ENCODE data around the gene CAMSAP1. TPM values are rescaled to one million over a fixed set of nuclear protein-coding genes. Genes with fewer than 3 reads are reported as not detected.
A peak's percentile ranks its signal among the peaks of the same experiment; 100 is the strongest.

Gene CAMSAP1
- total and polyA plus RNA-seq, 2 of the 4 experiments (the other 2 are of a cell fraction), result 8.2 to 19.5 TPM

DNA sequence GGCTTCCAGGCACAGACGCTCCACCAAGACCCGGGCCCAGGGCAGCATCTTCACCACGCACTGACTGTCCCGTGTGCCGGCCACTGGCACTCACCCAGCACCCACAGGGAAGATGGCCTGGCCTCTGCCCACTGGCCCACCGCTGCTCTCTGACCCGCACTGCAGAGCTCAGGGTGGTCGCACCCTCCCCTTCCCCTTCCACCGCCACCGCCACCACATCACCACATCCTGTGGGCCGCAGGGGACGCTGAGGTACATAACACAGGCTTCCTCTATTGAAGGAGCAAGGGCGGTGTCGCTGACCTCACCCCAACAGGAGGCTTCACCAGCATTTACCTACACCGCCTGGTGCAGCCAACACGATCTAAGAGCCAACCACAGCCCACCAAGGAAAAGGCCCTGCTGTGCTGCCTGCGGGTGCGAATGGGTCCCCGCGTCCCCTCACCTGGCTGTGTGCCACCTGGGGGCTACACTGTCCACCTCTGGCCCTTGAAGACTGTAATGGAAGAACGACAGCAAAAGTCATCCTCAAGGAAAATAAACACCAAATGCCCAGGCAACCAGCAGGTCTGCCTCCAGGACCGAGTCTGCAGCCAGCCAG is 101.8 kb downstream of the CAMSAP1 start:
- Histone ChIP-seq H2AK5ac (ENCODE audit: low read depth, low read length) (no peak overlapping the region), H2BK120ac (ENCODE audit: low read depth, low read length) (no peak overlapping the region), H2BK5ac (ENCODE audit: low read depth, low read length, poor library complexity, severe bottlenecking) (no peak overlapping the region), H3K36me3 (ENCODE audit: control insufficient read depth, insufficient read depth, low read length) (peaks cover 7% of the 10 kb centered on the region), H3K4me3 (ENCODE audit: insufficient read depth, low read depth, low read length) (no peak overlapping the region), H3K4me1 (ENCODE audit: control insufficient read depth, insufficient read depth, low read length) (peaks cover 6% of the 10 kb centered on the region), H2BK15ac (ENCODE audit: low read depth, low read length) (no peak overlapping the region), H3K4me2 (ENCODE audit: low read depth, low read length) (no peak overlapping the region), H3K4ac (ENCODE audit: low read depth, low read length) (no peak overlapping the region), H3K9me1 (ENCODE audit: insufficient read depth, low read length) (peaks cover 11% of the 10 kb centered on the region; the same call in 1 of the 2 replicates), H2AK9ac (replicated peaks; ENCODE audit: low read depth, low read length, poor library complexity) (peak overlapping the region; percentile 30), H4K91ac (ENCODE audit: insufficient read depth, low read depth, low read length) (no peak overlapping the region), H3K18ac (ENCODE audit: low read depth, low read length) (no peak overlapping the region), H4K5ac (ENCODE audit: low read depth, low read length) (no peak overlapping the region), H4K20me1 (ENCODE audit: insufficient read depth, low read length) (0 out of 2 replicates have a peak, but pooled peaks cover 5% of the 10 kb centered on the region), H3K56ac (ENCODE audit: extremely low read depth, insufficient read depth, low read length) (no peak overlapping the region), H2AFZ (replicated peaks; ENCODE audit: low read length, poor library complexity) (no peak overlapping the region), H3K23ac (ENCODE audit: low read depth, low read length) (no peak overlapping the region), H3K9ac (ENCODE audit: low read depth, low read length) (no peak overlapping the region), H3K79me1 (ENCODE audit: low read depth in 1 of 2, low read length in 2 of 2) (peaks cover 0 to 3% of the 10 kb centered on the region in 2 experiments; a peak in 1 of 4 replicates), H3K9me3 (ENCODE audit: control insufficient read depth, insufficient read depth, low read length) (no peaks in the 10 kb centered on the region), H2BK20ac (ENCODE audit: low read depth, low read length) (no peak overlapping the region), H3K14ac (replicated peaks; ENCODE audit: low read depth, low read length) (no peak overlapping the region), H4K8ac (ENCODE audit: low read depth in 2 of 2, low read length in 2 of 2) (no peak overlapping the region), H3K27ac (ENCODE audit: insufficient read depth, low read length) (no peak overlapping the region), H3K27me3 (ENCODE audit: control insufficient read depth, insufficient read depth, low read length) (no peaks in the 10 kb centered on the region)
- 90% methylated on average over 6 of the region's 22 CpGs; no CpG with 5 or more reads in 1 of the 2 experiments for WGBS, 2 experiments (ENCODE audit: extremely low coverage in 2 of 2, insufficient read length in 1 of 2)
- no TSS peak for BruUV-seq (replicated peaks)
- ChIA-PET POLR2A (ENCODE audit: unreplicated experiment) (no interaction called here), CTCF (no interaction called here)
- TF ChIP-seq FOS (IDR thresholded peaks at IDR 0.05; ENCODE audit: low read depth, low read length) (no peak), RAD21 (IDR thresholded peaks at IDR 0.05; ENCODE audit: low read length) (no peak)
- TF ChIP-seq, protein P1, sequence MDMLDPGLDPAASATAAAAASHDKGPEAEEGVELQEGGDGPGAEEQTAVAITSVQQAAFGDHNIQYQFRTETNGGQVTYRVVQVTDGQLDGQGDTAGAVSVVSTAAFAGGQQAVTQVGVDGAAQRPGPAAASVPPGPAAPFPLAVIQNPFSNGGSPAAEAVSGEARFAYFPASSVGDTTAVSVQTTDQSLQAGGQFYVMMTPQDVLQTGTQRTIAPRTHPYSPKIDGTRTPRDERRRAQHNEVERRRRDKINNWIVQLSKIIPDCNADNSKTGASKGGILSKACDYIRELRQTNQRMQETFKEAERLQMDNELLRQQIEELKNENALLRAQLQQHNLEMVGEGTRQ (IDR thresholded peaks at IDR 0.05; ENCODE audit: low read depth, low read length), result no peak
- DNase-seq (no peak), ATAC-seq (ENCODE audit: low read depth) (no peak; the same call in 1 of the 2 replicates)
- dilution Hi-C loops (cut with HindIII; ENCODE audit: low sequenced_read_pairs, unreplicated experiment), result no loop called here
- in situ Hi-C loops (cut with MboI; ENCODE audit: low sequenced_read_pairs), result no loop called here
- intact Hi-C loops (cut with micrococcal nuclease), result no loop called here

Measured in IMR-90 (cell line).